Measurements from ENCODE around the gene OR3A2.
"Not testable (repeated sequence)": the region's sequence is repeated elsewhere in the genome, so short reads cannot be mapped to it uniquely, and the experiment has no call there.

The OR3A2 gene
- 0.26 to 0.87 reads per million in 2 donors for total RNA-seq

GRCh38 chr17:3385869-3386816 lies at the start of gene OR3A2:
Gene OR3A2, minus strand, starts transcription at chr17:3386308.
- DNase-seq: no peak

GRCh38 chr17:3433741-3434140 lies 47.6 kb upstream of the OR3A2 start, which contains the start of gene OR1E2:
Gene OR1E2, minus strand, starts transcription at chr17:3433841. Its CDS starts 0 bp downstream, at chr17:3433841.
- no peak for DNase-seq

GRCh38 chr17:3433215-3433614 lies 47.1 kb upstream of the OR3A2 start:
- DNase-seq: not testable (repeated sequence)

GRCh38 chr17:3418222-3418621 lies 32.1 kb upstream of the OR3A2 start:
- no peak for DNase-seq

GRCh38 chr17:3415610-3416009 lies 29.5 kb upstream of the OR3A2 start:
- no peak for DNase-seq

- not testable (repeated sequence) for DNase-seq
Observed at GRCh38 chr17:3412216-3412615, 26.1 kb upstream of the OR3A2 start.

- no peak for DNase-seq
Observed at GRCh38 chr17:3411070-3411469, 25.0 kb upstream of the OR3A2 start, which contains the start of gene OR3A3. Gene OR3A3, plus strand, starts transcription at chr17:3411370.

- DNase-seq: not testable (repeated sequence)
Observed at GRCh38 chr17:3403856-3404255, 17.7 kb upstream of the OR3A2 start.

GRCh38 chr17:3401786-3402185 lies 15.7 kb upstream of the OR3A2 start:
- no peak for DNase-seq

- DNase-seq: no peak
Observed at GRCh38 chr17:3400055-3400454, 13.9 kb upstream of the OR3A2 start.

GRCh38 chr17:3398310-3398709 lies 12.2 kb upstream of the OR3A2 start, which contains the start of gene OR1E1:
Gene OR1E1, minus strand, starts transcription at chr17:3398410. Its CDS starts 0 bp downstream, at chr17:3398410.
- no peak for DNase-seq

- DNase-seq: not testable (repeated sequence)
Observed at GRCh38 chr17:3397801-3398200, 11.7 kb upstream of the OR3A2 start.

GRCh38 chr17:3389791-3390190 lies 3.7 kb upstream of the OR3A2 start:
- DNase-seq: no peak

- DNase-seq: no peak
Observed at GRCh38 chr17:3381957-3382356, 4.2 kb downstream of the OR3A2 start.

GRCh38 chr17:3378321-3378720 lies 7.8 kb downstream of the OR3A2 start:
- no peak for DNase-seq

GRCh38 chr17:3371167-3371566 lies 14.9 kb downstream of the OR3A2 start:
- not testable (repeated sequence) for DNase-seq

- not testable (repeated sequence) for DNase-seq
Observed at GRCh38 chr17:3342782-3343181, 43.3 kb downstream of the OR3A2 start.

- DNase-seq: no peak
Observed at GRCh38 chr17:3335876-3336275, 50.2 kb downstream of the OR3A2 start.

- DNase-seq: no peak
Observed at GRCh38 chr17:3318336-3318735, 67.8 kb downstream of the OR3A2 start.

GRCh38 chr17:3316836-3317235 lies 69.3 kb downstream of the OR3A2 start:
- no peak for DNase-seq

GRCh38 chr17:3308603-3309002 lies 77.5 kb downstream of the OR3A2 start:
- DNase-seq: no peak

- DNase-seq: no peak
Observed at GRCh38 chr17:3298260-3298659, 87.8 kb downstream of the OR3A2 start, which contains the start of gene OR3A1. Gene OR3A1, minus strand, starts transcription at chr17:3298360. Its CDS starts 5,778 bp downstream, at chr17:3292582.

- DNase-seq: no peak
Observed at GRCh38 chr17:3295632-3296031, 90.5 kb downstream of the OR3A2 start.

GRCh38 chr17:3293548-3293947 lies 92.6 kb downstream of the OR3A2 start:
- not testable (repeated sequence) for DNase-seq
